Stimulated activated CD4-positive, alpha-beta T cell treated with anti-CD3 and anti-CD28 coated beads, Interleukin-4, amount 100 ng/mL, for 24 hours (primary cell): Measurements from ENCODE around the gene VTN.
A peak's percentile ranks its signal among the peaks of the same experiment; 100 is the strongest.

Source experiments
- DNase-seq: peaks from one replicate; pipeline ENCODE4 v3.0.0-alpha.2; 2020

VTN gene

DNA sequence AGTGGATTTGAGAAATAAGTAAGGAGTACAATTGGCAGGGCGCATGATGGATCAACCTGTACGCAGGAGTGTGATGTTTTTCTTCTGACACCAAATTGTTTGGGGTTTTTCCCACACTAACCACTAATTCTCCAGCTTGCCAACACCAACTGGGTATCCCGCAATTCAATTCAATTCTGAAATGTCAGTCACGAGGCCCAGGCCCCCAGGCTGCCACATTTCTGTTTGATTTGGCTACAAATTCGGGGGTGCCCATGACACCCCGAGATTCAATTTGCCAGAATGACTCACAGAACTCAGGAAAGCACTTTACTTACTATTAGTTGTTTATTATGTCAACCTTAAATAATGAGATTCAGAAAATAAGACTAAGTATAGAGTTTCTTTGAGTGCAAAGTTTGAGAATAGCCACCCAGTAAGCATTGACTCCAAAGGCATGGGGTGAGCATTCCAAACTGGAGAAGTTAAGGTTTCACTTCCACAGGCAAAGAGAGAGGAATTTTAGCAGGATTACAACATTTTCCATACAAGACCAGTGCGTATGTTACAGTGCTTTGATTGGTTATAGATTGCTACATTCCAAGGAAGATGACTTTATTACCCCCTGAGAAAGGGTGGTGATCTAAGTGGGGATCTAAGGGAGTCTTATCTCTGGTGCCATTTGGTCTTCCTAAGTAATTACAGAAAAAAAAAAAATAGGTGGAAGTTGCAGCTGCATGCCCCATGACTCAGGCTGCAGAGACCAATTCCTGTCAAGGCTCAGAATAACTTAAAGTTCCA is 24.4 kb upstream of the VTN start:
- DNase-seq = no peak

DNA sequence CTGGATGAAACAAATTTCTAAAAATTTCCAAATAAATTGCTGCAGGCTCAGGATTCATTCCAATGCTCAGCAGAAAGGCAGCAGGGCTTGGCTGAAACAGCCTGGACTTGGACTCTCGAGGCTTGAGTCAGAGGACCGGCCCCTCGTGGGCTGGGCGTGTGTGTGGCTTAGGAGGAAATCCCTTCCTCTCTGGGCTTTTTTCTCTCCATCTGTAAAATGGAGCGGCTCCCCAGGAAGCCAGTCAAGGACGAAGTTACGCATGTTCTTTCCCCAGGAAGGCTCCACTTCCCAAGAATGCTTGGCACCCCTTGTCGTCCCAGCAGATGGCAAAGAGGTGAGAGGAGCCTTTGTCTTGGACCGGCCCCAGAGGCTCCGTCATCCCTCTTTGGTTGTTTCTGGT is 22.4 kb upstream of the VTN start:
- no peak for DNase-seq

DNA sequence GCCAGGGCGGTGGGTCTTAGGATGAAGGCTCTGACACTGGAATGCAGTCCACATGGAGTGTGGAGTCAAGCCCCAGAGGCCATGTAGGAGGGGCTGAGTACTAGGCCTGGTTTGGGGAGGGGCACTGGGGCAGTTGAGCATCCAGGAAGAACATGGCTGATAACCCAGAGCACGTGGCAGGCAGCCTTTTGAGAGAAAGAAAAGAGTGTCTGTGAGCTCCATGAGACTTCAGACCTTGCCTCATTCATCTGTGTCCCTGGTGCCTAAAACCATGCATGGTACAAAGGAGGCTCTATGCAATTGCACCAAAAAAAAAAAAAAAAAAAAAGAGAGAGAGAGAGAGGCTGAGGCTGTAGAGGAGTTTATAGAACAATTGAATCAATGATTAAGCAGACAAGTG is 21.3 kb upstream of the VTN start:
- no peak for DNase-seq

DNA sequence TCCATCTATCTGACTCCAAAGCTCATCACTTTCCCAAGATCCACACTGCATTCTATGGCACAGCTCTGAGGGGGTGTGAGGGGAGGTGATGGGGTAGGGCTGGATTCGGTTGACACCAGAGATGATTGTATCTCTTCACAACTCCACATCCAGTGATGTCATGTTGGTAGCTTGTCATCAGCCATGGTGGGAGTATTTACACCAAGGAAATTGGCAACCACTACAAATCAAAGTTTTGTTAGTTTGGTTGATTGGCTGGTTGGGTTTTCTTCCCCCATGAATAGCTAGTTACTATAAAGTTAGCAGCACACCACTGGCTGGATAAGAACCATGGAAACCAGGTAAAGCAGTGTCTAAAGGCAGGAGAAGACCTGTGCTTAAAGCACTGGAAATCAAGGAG is 20.9 kb upstream of the VTN start:
- DNase-seq = no peak

DNA sequence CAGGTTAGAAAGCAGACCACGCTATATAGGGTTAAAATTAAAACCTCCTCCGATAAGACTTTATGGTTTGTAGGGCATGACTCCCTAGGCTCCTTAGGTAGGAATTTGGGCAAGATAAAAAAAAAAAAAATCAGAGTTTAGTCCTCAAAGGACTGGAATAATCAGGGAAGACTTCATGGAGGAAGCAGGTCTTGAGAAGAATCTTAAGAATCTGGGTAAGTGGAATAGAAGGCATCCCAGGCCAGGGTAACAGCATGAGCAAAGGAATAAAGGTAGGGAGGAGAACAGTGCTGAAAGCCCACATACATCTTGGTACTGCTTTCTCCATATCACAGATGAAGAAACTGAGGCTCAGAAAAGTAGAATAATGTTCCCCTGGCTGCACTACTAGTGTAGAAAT is 20.5 kb upstream of the VTN start:
- DNase-seq = no peak

DNA sequence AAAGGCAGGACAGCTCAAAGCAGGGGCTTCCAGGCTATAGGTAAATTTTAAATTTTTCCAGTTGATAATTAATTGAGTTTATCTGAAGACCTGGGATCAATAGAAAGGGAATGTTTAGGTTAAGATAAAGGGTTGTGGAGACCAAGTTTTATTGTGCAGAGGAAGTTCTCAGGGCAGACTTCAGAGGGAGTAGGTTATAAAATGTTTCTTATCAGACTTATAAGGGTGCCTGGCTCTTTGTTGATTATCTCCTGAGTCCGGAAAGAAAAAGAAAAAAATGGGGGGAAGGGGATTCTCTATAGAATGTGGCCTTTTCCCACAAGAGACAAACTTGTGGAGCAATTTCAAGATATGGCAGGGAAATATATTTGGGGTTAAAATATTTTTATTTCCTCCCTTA is 20.0 kb upstream of the VTN start:
- DNase-seq = no peak

DNA sequence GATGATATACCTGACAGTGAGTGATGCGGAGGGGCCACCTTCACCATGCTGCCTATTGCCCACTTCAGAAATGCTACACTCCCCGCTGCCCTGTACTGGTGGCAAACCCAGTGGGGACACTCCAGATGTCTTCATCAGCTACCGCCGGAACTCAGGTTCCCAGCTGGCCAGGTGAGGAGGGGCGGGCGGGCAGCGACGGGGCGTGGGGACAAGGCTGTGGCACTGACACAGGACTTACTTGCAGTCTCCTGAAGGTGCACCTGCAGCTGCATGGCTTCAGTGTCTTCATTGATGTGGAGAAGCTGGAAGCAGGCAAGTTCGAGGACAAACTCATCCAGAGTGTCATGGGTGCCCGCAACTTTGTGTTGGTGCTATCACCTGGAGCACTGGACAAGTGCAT is 18.0 kb upstream of the VTN start:
- no peak for DNase-seq

DNA sequence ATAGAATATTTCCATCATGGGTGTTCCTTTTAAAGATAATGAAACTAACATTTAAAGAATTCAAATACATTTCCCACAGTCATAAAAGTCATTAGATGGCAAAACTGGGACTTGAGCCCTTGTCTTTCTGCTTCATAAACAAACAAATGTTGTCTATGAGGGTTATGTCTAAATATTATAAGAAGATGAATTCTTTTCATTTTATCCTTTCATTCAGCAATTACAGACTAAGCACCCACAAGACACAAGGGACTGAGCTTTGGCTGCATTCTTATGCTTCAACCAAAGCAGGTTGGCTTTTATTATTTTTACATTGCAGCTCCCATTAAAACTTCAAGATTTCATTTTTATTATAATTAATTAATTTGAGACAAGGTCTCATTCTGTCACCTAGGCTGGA is 16.3 kb upstream of the VTN start:
- no peak for DNase-seq

DNA sequence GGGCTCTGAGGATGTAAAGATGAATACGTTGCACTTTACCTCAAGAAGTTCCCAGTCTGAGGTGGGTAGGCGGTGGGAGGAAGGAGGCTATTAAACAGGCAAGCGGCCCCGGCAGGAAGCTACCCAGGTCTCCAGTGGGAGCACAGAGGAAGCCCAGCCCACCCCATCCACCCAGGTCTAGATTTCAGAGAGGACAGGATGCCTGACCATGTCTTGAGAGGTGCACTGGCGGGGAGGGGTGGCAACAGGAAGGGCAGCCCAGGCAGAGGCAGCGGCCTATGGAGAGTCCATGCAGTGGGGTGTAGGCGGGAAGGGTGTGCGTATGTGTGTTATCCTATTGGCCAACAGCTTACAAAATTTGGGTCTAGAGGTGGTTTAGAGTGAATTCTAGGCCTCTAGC is 15.3 kb upstream of the VTN start:
- no peak for DNase-seq

DNA sequence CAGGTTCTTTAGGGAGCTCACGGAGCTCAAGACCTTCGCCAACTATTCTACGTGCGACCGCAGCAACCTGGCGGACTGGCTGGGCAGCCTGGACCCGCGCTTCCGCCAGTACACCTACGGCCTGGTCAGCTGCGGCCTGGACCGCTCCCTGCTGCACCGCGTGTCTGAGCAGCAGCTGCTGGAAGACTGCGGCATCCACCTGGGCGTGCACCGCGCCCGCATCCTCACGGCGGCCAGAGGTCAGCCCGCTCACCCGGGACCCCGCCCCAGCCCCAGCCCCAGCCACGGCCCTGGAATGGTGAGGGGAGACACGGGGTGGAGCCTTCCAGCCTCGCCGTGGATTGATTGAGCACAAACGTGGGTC is 14.9 kb upstream of the VTN start:
- DNase-seq = no peak

DNA sequence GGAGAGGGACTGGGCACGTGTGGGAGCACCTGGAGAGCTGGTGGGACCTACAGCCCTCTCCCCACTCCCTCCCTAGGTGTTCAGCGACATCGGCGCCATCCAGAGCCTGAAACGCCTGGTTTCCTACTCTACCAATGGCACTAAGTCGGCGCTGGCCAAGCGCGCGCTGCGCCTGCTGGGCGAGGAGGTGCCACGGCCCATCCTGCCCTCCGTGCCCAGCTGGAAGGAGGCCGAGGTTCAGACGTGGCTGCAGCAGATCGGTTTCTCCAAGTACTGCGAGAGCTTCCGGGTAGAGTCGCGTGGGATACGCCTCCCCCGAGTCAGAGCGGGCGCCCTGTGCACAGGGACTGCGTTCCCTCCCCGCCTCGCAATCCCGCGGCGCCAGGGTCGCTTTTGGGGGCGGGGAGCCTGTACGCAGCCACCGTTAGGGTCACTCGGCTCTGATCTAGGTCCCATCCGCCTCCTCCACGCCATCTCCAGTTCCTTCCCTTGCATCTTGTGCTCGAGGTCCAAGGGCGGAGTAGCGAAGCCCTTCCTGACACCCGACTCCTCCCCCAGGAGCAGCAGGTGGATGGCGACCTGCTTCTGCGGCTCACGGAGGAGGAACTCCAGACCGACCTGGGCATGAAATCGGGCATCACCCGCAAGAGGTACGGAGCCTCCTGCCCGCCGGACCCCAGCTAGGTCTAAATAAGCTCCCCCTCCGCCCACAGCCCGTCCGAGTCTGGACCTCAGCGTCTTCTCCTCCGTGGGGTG is 14.4 kb upstream of the VTN start:
- peak; percentile 67 for DNase-seq

DNA sequence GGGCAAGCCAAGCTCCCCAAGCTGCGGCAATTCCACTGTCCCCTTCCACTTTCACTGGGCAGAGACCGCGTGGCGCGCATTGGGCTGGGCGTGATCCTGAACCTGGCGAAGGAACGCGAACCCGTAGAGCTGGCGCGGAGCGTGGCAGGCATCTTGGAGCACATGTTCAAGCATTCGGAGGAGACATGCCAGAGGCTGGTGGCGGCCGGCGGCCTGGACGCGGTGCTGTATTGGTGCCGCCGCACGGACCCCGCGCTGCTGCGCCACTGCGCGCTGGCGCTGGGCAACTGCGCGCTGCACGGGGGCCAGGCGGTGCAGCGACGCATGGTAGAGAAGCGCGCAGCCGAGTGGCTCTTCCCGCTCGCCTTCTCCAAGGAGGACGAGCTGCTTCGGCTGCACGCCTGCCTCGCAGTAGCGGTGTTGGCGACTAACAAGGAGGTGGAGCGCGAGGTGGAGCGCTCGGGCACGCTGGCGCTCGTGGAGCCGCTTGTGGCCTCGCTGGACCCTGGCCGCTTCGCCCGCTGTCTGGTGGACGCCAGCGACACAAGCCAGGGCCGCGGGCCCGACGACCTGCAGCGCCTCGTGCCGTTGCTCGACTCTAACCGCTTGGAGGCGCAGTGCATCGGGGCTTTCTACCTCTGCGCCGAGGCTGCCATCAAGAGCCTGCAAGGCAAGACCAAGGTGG is 11.2 kb upstream of the VTN start:
- peak; percentile 18 for DNase-seq

DNA sequence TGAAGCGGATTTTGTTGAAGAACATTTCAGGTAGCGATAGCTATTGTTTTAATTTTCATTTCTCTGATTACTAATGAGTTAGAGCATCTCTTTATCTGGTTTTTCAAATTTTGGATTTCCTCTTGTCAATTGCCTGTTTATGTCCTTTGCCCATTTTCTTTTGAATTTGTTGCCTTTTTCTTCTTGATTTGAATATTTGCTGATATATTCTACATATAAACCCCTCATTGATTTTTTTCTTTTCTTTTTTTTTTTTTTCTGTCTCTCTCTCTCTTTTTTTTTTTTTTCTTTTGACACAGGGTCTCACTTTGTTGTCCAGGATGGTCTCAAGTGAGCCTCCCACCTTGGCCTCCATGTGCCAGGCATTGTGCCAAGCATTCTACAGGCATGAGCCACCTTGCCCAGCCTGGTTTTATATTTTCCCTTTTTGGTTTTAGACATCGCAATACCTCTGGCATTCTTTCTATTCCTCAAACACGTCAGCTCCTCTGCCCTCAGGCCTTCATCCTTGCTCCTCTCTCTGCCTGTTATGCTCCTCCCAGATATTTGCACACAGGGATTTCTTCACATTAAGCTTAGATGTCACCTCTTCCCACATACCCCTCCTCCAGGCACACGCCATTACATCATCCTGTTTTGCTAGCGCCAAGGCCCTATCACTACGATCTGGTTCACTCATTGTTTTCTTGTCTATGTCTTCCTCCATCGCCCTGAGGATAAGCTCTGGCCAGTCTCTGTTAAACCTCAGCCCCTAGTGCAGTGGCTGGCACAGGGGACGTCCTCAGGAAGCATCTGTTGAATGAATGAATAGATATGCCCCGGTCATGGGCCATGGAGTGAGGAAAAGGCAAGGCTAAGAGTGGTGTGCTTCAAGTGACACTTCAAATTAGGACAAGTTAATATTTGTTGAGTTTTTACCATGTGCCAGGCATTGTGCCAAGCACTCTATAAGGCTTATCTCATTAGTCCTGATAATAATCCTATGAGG is 10.0 kb upstream of the VTN start:
- DNase-seq = no peak

DNA sequence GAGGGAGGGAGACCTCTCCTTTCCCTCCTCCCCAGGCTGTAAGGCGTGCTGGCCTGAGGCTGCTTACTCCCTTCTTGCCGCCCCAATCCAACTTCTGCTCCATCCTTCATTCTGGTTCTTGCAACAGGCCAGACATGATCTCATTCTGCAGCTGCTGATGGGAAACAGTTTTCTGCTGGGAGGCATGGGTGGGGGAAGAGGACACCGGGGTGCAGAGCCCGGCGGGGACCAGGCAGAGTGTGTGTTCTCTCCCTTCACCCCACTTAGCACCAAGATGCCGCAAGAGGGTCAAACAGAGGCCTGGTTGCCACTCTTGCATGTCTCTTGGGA is 2.8 kb upstream of the VTN start:
- DNase-seq = no peak

DNA sequence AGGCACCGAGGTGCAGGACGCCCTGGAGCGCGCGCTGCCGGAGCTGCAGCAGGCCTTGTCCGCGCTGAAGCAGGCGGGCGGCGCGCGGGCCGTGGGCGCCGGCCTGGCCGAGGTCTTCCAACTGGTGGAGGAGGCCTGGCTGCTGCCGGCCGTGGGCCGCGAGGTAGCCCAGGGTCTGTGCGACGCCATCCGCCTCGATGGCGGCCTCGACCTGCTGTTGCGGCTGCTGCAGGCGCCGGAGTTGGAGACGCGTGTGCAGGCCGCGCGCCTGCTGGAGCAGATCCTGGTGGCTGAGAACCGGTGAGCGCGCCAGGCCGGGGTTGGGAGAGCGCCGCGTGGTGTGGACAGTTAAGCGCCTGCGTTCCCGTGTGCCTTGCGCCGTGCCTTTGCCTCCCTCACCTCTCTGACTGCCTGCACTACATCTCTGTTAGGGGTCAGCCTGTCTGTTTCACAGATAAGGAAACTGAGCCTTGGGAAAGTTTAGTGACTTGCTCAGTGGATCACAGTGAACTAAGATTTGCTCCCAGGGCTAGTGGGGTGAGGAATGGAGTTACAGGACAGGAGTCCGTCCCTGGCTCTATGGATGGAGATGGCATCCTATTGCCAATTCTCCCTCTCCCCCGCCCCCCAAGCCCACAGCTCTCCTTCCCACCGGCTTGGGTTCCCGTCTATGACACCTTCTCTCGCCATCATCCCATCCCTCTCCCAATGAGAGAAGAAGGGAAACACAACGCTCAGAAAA is 2.3 kb upstream of the VTN start:
- DNase-seq = peak; percentile 25

DNA sequence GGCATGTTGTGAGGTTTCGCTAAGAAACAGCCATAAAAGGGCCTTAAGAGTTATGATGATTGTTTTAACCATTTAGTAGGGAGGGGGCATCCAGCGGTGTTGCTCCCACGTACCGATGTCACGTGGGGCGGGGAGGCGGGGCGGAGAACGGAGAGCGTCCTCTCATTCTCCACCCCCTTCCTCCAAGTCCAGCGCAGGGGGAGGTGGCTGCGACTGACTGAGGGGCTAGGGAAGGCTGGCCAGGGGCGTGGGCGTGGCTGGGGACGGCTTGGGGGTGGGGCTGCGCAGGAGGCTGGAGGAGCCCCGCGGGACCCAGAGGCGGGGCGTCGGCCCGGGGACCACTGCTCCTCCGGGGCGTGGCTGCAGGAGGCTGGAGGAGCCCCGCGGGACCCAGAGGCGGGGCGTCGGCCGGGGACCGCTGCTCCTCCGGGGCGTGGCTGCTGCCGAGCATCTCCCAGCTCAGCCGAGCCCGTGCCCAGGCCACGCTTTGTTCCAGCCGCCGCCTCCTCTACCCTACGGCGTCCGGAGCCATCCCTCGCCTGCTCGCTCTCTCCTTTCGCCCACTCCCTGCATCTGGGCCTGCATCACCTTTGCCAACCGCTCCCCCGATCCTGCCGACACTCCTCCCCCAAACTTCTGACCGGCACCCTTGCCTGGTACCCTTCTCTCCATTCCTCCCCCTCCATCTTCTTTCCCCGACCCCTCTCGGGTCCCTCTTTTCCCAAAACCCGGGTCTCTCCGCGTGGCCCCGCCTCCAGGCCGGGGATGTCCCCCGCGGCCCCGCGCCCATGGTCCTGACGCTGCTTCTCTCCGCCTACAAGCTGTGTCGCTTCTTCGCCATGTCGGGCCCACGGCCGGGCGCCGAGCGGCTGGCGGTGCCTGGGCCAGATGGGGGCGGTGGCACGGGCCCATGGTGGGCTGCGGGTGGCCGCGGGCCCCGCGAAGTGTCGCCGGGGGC is 1.4 kb upstream of the VTN start, which contains the start of gene SARM1:
SARM1 (plus strand) TSS at position 450 of the 958 bp plus-strand sequence; CDS start at position 789, 339 bp downstream.
- DNase-seq = peak; percentile 86

DNA sequence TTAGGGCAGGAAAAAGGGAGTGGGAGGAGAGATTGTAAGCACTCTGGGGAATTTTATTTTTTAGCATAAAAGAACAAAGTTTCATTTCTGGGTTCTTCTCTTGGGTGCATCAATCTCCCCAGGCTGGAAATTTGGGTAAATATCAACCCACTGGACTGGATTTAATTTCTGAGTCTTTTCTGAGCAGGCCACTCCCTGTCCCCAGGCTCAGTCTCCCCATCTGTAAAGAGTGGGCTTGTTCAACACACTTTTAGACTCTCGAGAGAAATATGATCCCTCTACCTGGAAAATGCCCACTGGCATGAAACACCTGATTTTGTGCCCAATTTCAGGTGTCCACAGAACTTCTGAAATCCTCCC is 617 bp upstream of the VTN start:
- DNase-seq = no peak

DNA sequence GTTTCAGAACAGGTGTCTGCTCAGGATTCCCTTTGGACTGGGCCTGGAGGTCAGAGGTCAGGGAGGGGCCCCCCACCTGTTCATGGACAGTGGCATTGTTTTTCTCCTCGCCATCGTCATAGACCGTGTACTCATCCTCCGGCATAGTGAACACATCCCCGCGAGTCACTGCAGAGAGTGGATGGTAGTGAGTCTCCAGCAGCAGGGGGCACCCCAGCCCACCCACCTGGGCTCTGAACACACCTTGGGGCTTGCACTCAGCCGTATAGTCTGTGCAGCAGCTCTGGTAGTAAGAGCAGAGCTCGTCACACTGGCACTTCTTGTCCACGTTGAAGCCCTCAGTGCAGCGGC is 448 bp downstream of the VTN start:
- DNase-seq = no peak

DNA sequence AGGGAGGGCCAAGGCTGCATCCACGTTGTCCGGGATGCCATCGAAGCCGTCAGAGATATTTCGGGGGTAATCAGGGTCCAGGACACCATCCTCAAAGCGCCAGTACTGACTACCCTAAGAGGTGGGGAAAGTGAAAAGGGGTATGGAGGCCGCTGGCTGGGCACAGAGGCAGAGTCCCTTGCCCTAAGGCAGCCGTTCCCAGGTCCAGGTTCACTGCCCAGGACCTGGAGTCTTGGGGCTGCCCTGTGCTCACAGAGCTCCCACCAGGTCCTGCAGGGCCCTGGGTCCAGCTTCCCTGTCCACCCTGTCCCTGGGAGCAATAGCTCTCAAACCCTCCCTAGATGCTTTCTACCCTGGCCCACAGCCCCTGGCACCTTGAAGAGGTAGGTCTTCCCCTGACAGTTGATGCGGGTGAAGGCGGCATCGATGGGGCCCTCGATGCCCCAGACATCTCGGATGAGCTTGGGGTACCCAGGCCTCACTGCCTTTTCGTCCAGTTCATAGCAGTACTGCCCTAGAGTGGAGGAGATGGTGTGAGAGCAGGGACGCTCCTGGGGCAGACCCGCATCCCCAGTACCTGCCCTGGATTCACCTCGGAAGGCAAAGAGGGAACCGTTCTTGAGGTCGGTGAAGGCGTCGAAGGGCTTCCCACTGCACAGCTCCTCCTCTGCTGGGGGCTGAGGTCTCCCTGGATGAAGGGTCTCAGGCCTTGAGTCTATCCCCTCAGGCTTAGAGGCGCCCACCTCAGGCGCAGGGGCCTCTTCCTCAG is 1.0 kb downstream of the VTN start:
- DNase-seq = no peak

DNA sequence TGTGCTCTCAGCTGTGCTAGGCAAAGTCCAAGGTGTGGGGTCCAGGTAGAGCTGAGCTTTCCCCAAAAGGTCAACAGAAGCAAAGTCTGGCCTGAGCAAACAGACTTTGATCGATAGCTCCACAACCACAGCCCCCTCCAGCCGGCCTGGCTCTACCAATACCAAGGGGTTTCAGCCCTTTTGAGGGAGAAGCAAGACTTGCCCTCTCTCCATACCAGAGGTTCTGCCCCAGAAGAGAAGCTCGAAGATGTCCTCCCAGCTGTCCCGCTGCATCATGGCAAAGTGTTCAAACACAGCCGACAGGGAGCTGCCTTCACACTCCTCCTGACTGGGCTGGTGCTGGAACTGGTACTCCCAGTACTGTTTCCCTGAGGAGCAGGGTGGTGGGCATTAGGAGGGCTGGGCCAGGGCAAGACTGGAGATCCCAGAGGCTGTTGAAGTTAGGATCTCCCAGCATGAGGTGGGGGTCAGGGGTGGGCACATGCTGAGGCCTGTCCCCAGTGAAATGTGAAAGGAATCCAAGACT is 1.7 kb downstream of the VTN start:
- no peak for DNase-seq
